ENCODE results near the gene CFH. TPM values are rescaled to one million over a fixed set of nuclear protein-coding genes. Genes with fewer than 3 reads are reported as not detected.
A peak's percentile ranks its signal among the peaks of the same experiment; 100 is the strongest.
"Not testable (repeated sequence)": the region's sequence is repeated elsewhere in the genome, so short reads cannot be mapped to it uniquely, and the experiment has no call there.

Gene CFH
- 2.3 and 7.9 TPM in 2 replicates for total RNA-seq (2014; rRNA removed; shearing (Covaris generic))

GRCh38 chr1:196651637-196652215 lies at the start of gene CFH:
Gene CFH (plus strand): TSS chr1:196652043. CDS start chr1:196652118, 75 bp downstream.
- in situ Hi-C loops (cut with HindIII; ENCODE audit: low sequenced_read_pairs): no loop called here
- DNase-seq (ENCODE audit: low spot score): no peak

DNA sequence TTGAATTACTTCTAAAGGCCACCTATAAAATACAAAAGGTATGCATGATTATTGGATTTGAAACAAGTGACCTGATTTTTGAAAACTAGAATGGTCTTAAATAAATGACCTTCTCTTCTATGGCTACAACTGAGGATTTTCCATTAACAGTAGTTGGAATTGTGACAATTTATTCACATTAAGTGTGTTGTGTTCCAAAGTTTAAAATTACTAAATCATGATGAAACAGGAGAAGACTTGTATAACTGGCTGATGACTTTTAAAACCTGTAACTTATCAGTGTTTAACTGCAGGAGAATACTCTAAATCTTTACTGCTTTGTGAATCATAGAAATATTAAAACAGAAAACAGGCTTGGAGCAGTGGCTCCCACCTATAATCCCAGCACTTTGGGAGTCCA lies 48.2 kb upstream of the CFH start:
- in situ Hi-C loops (cut with HindIII; ENCODE audit: low sequenced_read_pairs): no loop called here
- no peak for DNase-seq (ENCODE audit: low spot score)

GRCh38 chr1:196607981-196608380 lies 43.9 kb upstream of the CFH start:
- DNase-seq (ENCODE audit: low spot score): no peak
- in situ Hi-C loops (cut with HindIII; ENCODE audit: low sequenced_read_pairs): no loop called here

DNA sequence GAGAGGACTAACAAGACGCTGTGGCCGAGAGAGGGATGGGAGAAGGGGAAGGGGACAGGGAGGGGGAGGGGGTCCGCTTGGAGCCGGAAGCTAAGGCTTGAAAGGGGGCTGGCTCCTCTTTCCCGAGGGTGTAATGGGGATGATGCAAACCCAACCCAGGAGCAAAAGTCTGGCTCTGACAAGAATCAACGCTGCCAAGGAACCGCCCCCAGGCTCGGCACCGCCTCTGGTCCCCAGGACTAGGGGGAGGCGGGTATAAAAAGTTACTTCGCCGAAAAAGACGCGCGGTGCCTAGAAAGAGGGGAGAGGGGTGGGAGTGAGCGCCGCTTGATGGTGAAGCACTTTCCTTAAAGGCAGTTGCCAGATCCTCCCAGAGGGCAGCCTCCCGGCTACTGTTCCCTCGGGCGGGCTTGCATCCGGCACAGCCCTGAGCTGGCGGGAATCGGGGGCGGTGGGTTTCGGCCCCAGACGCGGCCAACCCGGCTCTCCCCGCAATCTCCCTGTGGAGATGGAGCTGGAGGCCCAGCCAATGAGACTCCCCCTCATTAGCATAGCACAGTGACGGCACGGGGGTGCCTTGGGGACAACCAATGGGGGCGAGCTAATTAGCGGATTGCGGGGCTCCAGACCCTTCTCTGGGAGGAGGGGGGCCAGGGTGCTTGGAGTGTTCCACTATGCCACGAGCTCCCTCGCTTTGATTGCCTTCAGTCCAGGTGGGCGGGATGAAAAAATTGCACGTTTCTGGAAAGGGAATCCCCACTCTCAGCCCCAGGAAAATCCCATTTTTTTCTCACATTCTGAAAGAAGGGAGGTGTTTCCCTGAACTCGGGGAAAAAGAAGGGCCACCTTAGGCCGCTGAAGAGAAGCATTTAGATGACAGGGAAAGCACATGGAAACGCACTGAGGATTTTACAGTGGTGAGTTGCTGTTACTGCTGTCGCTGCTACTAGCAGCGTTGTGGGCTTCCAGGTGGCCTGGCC lies 43.2 kb upstream of the CFH start, which contains the start of gene KCNT2:
TSS of gene KCNT2 (minus strand) at position 51 of the 980 bp plus-strand sequence. CDS start 131 bp downstream, outside the sequence.
- in situ Hi-C loops (cut with HindIII; ENCODE audit: low sequenced_read_pairs): no loop called here
- DNase-seq (ENCODE audit: low spot score): peak; percentile 35

DNA sequence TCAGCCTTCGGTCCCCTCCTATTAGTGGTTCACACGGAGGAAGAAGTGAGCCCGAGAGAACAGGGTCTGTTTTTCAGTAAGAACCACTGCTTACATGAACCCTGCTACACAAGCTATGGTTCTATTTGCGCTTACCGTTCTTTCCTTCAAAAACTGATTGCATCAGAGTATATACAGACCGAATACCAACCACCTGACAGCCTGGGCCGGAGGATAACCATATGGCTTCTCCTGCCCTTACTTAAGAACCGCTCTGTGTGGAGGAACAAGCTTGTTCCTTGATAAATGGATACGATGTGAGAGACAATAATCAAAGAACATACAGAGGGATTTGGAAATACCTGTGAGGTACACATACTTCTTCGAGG lies 42.5 kb upstream of the CFH start:
- no peak for DNase-seq (ENCODE audit: low spot score)
- in situ Hi-C loops (cut with HindIII; ENCODE audit: low sequenced_read_pairs): no loop called here

DNA sequence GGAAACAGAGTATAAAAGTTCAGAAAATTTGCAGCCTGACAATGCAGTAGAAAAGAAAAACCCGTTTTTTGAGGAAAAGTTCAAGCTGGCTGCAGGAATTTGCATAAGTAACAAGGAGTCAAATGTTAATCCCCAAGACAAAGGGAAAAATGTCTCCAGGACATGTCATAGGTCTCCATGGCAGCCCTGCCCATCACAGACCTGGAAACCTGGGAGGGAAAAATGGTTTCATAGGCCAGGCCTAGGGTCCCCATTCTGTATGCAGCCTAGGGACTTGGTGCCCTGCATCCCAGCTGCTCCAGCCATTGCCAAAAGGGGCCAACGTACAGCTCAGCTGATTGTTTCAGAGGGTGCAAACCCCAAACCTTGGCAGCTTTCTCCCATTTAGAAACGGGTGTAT lies 40.0 kb upstream of the CFH start:
- in situ Hi-C loops (cut with HindIII; ENCODE audit: low sequenced_read_pairs): no loop called here
- DNase-seq (ENCODE audit: low spot score): no peak

DNA sequence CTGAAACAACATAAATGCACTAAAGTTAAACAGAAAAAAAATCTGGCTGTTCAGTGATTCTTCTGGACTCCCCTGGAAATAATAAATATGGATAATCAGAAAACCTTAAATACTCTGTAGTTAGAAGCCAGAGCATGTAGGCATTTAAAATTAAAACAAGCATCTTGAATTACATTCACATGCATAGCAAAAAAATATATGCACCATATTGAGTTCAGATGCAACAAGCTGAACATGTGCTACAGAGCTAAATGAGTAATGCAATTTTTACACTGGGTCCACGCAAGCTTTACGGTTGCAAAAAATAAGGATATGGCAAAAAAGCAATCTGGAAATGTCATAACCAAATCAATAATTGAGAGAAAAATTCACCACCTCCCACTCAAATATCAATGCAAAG lies 32.1 kb upstream of the CFH start:
- DNase-seq (ENCODE audit: low spot score): no peak
- in situ Hi-C loops (cut with HindIII; ENCODE audit: low sequenced_read_pairs): no loop called here

- DNase-seq (ENCODE audit: low spot score): no peak
- in situ Hi-C loops (cut with HindIII; ENCODE audit: low sequenced_read_pairs): no loop called here
Measured at GRCh38 chr1:196623079-196623478, 28.8 kb upstream of the CFH start.

GRCh38 chr1:196628838-196629237 lies 23.0 kb upstream of the CFH start:
- no peak for DNase-seq (ENCODE audit: low spot score)
- in situ Hi-C loops (cut with HindIII; ENCODE audit: low sequenced_read_pairs): no loop called here

GRCh38 chr1:196637606-196638005 lies 14.2 kb upstream of the CFH start:
- in situ Hi-C loops (cut with HindIII; ENCODE audit: low sequenced_read_pairs): no loop called here

DNA sequence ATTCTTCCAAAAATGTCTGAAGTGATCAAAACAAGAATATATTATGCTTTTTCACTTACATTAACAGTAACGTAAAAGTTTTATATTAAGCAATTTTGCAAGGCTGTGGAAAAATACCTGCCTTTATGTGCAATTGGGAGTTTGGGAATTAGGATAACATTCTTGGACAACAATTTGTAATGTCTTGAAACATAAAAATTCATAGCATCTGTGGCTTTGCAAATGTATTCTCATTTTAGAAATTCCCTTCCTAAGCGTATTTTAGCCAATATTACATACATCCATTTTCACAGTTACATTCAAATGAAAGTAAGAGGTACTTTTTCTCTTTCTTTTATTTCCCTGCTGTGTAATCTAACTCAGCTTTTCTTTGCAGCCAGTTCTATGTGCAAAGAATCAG lies 13.4 kb upstream of the CFH start:
- no peak for DNase-seq (ENCODE audit: low spot score)
- in situ Hi-C loops (cut with HindIII; ENCODE audit: low sequenced_read_pairs): no loop called here

More at GRCh38 chr1:196637606-196638005, 14.2 kb upstream of the CFH start:
- DNase-seq (ENCODE audit: low spot score): no peak

- in situ Hi-C loops (cut with HindIII; ENCODE audit: low sequenced_read_pairs); DNase-seq (ENCODE audit: low spot score): not testable (repeated sequence)
Measured at GRCh38 chr1:196639291-196639690, 12.6 kb upstream of the CFH start.

DNA sequence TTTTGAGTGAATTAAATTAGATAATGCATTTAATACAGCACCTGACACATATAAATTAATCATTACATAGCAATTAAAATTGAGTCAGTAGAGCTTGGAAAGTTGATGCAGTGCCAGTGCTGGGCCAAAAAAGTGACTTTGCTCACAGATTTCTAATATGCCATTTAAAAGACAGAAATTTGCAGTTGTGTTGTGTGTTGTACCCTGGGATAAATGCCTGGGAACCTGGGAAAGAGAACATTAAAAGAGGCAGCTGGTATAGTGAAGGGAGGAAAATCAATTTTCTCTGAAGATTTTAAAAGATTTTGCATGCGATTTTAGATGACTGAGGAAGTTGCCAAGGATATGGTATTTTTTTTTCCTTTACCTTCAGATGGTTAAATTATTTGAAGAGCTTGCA lies 10.9 kb upstream of the CFH start:
- no peak for DNase-seq (ENCODE audit: low spot score)
- in situ Hi-C loops (cut with HindIII; ENCODE audit: low sequenced_read_pairs): no loop called here

DNA sequence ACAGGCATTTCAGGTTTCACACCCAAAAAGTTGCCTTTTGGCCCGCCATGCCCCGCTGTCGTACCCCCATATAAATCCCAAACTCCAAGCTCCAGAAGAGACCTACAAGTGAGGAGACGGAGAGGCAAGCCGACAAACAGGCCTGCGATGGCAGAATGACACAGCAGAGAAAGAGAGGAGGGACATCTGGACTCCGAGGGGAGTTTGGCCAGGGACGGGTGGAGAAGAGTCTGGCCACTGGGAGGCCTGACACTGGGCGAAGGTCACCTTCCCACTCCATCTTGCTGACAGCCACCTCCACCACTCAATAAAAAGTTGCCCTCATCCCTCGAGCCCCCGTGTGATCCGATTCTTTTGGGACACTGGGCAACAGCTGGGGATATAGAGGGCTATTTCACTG lies 1.9 kb upstream of the CFH start:
- in situ Hi-C loops (cut with HindIII; ENCODE audit: low sequenced_read_pairs): no loop called here
- no peak for DNase-seq (ENCODE audit: low spot score)

DNA sequence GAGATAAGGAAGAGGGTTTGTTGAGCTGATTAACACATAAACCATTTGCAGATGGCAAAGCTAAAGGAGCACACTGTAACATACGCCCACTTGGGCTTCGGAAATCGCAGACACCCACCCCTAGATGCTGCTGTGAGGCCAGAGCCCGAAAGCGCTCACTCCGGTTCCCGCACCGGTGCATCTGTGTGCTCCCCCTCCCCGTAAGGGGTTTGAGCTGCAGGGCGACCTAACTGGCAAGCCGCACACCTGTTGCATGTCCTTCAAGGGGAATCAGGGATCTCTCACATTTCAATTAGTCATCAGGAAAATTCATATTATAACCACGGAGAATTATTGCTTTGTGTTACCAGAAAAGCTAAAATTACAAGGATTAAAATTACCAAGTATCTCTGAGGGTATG lies 1.4 kb upstream of the CFH start:
- DNase-seq (ENCODE audit: low spot score): no peak
- in situ Hi-C loops (cut with HindIII; ENCODE audit: low sequenced_read_pairs): no loop called here

- no peak for DNase-seq (ENCODE audit: low spot score)
- in situ Hi-C loops (cut with HindIII; ENCODE audit: low sequenced_read_pairs): no loop called here
Measured at GRCh38 chr1:196651079-196651478, 764 bp upstream of the CFH start.

- in situ Hi-C loops (cut with HindIII; ENCODE audit: low sequenced_read_pairs): no loop called here
- no peak for DNase-seq (ENCODE audit: low spot score)
Measured at GRCh38 chr1:196654271-196654670, 2.4 kb downstream of the CFH start.

- in situ Hi-C loops (cut with HindIII; ENCODE audit: low sequenced_read_pairs): no loop called here
Measured at GRCh38 chr1:196655071-196655470, 3.2 kb downstream of the CFH start.

DNA sequence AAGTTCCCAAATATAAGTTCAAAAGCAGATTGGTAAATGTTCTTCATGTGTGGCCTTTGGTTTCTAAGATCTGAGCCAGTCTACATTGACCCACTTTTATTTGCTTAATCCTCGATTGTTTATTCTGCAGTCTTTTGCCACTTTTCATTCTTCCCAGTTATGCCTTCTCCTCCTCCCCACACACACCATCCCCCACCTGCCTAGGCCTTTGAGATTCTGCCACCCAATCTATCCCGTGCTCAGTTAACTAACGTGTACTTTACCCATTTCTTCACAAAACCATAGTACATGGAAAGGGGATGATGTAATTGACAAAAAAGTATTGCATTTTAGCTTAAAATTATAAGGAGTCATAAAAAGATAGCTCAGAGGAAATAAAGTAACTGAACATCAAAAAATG lies 3.7 kb downstream of the CFH start:
- no peak for DNase-seq (ENCODE audit: low spot score)
- in situ Hi-C loops (cut with HindIII; ENCODE audit: low sequenced_read_pairs): no loop called here

More at GRCh38 chr1:196655071-196655470, 3.2 kb downstream of the CFH start:
- DNase-seq (ENCODE audit: low spot score): no peak

DNA sequence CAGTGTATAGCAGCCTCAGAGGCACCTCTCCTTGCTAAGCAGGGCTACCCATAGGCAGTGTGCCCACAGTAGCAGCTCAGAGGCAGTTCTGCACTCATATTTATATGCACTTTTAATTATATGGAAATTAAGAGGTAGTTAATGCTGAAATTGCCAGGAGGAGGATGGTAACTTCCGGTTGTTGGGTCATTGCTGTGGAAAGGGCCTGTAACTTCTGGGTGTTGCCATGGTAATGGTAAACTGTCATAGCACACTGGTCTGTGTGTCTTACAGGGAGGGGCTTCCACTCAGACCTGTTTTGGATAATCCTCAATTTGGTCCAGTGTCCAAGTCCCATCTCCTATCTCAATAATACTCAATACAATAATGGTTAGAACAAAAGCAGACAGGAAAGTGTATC lies 7.6 kb downstream of the CFH start:
- no peak for DNase-seq (ENCODE audit: low spot score)
- in situ Hi-C loops (cut with HindIII; ENCODE audit: low sequenced_read_pairs): no loop called here
